Measurements from ENCODE around the gene EFCAB6.

Gene EFCAB6

DNA sequence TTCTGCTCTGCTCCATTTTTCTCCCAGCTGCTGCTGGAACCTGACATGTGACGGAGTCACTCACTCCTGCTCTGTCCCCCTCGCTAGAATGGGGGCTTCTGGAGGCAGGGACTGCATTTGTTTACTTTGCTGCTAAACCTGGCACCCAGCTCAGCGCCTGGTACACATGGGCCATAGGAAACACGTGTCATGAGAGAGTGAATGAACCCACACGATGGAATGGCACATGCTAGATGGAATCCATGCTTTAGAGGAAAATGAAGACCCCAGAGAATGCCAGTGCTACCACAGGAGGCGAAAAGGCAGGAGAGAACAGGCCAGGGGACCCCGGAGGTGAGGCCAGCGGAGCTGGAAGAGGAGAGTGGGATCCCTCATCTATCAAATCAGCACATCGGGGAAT is 239.4 kb downstream of the EFCAB6 start:
- DNase-seq (ENCODE audit: low read depth) = no peak

DNA sequence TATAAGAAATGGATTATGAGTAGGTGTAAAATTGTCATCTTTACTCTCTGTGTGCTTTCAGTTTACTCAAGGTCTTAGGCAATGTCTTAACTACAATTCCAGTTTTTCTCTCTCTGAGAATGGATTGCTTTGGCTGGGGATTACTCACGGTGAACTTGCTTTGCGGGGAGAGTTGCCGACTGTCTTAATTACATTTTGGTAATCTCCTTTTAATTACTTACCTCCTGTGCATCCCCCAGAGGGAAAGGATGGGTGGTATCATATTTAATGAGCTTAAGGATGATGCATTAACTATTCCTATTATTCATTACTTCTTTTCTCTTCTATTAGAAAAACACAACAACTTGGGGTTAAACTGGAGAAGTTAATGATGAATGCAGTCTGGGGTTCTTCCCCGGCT is 240.9 kb downstream of the EFCAB6 start:
- no peak for DNase-seq (ENCODE audit: low read depth)

DNA sequence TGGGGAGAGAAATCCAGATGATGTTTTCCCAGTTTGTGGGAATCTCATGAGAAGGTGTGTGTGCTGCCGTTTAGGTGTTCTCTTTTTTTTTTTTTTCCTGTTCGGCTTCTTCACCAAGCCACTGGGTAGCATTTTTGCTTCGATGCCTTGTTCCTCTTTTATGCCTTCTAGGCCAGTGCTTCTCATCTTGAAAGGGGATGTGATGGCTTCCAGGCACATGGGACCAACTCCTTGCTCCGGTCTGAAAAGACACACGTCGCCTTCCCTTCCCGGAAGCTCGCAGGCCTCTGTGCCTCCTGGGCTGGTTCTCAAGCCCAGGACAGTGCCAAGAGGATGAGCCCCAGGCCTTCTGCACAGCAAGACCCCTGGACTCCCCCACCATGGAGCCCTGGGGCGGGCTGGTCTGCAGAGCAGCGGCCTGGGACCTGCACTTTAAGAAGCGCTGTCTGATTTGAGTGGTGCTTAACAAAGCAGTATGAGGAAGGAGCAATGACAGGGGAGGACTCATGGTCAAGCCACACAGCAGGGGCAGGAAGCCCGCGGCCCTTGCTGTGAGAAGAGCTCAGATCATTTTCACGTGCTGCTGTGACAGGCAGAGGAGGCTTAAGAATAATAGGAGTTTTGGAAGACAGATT is 241.5 kb downstream of the EFCAB6 start:
- DNase-seq (ENCODE audit: low read depth) = no peak

DNA sequence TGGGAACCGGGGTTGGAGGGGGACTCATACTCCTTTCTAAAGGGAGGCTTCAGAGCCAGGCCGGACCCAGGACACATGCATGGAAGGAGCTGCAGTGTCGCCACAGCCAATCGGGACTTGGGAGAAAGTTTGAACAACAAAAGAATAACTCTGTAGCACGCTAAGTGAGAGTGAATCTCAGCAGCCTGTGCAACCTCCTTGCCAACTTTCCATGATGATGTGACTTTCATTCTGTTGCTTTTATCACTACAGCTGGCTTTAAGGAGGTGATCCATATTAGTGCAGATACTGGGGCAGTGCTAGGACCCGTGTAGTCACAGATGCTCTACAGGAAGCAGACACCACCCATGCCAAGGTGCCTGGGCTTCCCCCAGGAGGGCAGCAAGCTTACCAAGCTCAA is 243.0 kb downstream of the EFCAB6 start:
- no peak for DNase-seq (ENCODE audit: low read depth)

DNA sequence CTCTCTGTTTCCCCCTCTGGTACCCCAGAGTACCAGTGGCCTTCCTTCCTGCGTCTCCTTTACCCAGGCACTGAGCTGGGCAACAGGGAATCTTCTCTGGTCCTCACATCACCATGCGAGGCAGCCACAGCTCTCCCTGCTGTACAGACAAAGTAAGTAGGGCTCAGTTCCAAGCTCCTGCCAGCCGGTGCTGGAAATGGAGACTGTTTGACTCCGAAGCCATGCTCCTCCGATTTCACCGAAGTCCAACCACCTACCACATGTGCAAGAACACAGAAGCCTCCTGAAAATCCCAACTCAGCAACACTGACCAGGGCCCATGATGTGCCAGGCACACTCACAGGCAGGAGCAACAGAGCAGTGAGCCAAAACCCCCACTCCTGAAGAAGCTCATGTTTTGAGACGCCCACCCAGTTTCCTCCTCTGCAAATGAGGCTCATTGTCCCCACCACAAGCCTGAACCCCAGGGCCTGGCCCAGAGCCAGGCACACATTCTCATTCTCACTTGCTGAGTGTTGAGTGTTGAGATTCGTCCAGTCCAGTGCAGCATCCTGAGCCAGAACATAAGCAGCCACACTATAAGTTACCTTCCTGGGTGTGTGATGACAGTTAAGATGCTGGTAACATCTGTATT is 244.3 kb downstream of the EFCAB6 start:
- no peak for DNase-seq (ENCODE audit: low read depth)

DNA sequence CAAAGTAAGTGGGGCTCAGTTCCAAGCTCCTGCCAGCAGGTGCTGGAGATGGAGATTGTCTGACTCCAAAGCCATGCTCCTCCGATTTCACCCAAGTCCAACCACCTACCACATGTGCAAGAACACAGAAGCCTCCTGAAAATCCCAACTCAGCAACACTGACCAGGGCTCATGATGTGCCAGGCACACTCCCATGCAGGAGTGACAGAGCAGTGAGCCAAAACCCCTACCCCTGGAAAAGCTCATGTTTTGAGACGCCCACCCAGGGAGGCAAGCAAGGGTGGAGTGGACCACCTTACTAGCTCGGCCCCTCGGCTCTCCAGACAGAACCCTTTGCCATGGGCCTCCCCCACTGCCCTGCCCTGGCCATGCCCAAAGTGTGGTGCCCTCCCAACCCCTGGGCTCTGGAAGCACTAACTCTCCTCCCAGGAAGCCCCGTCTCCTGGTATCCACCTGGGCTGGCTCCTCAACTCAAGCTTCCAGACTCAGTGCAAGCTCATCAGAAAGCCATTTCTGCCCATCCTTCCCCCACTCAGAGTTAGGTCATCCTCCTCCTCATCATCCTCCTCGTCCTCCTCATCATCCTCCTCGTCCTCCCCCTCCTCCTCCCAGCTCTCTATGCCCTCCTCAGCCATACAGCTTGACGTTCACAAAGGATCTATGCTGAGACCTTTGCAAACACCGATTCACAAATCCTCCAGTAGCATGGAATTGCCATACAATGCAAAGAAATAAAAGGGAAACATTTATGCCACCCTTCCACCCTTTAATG is 245.4 kb downstream of the EFCAB6 start:
- no peak for DNase-seq (ENCODE audit: low read depth)

DNA sequence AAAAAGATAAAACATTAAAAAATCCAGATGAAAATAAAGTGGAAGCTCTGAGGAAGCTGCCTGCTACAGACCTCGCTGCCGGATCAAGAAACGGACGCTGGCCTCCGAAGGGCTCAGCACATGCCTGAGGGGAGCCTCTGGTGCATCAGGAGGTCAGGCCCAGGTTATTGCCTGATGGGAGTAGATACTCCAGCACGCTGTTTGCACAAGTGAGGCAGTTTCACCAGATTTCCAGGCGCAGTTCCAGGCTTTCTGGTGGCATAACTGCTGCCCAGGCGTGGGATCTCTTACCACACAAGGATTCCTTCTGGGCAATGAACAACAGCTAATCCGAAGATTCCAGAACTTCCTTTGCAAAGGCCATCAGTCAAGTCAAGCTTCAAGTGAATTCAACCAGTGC is 246.1 kb downstream of the EFCAB6 start:
- no peak for DNase-seq (ENCODE audit: low read depth)

DNA sequence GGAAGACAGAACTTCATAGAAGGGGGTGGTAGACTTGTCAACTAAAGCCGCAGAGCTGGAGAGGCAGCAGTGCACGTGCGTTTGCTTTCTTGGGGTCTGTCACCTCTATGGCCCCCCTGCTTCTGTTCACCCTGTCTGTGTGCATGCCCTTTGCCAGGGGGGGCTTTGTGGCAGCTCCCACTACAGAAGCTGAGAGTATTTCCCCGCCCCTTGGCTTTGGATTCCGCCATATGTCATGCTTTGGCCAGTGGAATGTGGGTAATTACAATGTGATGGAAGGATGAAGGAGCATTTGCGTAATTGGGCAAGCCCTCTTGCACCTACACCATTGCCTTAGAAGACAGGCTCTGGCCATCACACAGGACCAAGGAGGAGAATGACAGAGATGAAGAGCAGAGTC is 247.2 kb downstream of the EFCAB6 start:
- no peak for DNase-seq (ENCODE audit: low read depth)

DNA sequence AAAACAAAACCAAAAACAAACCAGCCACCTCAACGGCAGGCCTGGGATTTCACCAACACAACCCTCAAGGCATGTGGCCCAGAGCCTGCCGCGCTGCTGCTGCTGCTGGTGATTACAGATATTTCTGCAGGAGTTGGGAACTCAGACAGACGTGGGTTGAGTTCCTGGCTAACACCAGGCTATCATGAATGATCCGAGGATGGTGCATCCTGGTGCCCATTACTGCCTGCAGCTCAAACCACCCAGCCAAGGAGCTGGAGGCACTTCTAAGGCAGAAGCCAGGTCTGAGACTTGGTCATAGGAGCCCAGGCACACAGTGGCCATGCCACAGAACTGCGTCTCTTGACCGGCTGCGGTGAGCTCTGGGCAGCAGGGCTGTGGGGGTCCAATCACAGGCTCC is 248.5 kb downstream of the EFCAB6 start:
- DNase-seq (ENCODE audit: low read depth) = no peak

DNA sequence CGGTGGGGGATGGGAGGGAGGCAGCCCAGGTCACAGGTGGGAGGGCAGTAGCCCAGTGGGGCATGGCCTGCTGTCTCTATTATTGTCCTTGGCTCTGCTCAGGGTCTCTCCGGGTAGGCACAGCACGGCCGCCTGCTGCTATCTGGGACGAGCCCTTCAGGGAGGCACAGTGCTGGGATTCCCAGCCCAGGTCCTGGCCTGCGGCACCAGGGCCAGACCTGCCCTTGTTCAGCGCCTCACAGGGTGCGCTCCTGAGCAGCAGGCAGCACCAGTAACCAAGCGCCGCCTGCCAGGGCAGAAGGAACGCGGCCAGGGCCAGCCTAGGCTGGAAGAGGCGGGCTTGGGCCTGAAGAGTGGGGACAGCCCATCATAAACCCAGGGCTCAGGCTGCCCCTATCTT is 249.3 kb downstream of the EFCAB6 start:
- DNase-seq (ENCODE audit: low read depth) = no peak

DNA sequence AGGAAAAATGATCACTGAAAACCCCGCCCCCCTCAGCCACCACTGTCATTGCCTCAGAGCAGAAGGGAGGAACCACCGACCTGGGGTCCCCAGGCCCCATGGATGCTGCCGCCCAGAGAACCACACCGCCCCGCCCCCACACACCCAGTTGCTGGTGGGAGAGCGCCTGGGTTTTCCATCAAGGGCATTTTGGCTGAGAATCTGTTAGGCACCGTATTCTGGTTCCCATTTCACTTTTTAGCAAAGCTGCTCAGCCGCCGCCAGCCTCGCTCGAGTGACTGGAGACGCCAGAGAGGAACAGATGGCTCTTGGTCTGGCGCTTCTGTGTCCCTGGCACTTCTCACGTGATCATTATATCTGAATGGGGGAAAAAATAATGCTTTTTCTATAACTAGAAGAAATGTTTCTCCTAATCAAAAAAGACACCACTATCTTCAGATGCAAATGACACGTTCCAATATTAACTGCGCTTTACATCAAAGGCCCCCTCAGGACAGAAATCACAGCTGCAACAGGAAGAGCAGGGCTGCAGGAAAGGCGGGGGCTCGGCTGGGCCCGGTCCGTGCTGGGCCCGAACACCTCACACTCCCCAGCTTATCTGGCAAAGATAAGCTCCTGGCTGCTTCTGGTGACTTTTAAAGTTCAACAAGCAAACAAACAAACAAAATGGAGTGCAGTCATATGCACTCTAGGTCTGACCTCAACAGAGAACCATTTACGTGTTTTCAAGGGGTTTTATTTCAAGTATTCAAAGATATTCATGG is 250.5 kb downstream of the EFCAB6 start:
- no peak for DNase-seq (ENCODE audit: low read depth)

DNA sequence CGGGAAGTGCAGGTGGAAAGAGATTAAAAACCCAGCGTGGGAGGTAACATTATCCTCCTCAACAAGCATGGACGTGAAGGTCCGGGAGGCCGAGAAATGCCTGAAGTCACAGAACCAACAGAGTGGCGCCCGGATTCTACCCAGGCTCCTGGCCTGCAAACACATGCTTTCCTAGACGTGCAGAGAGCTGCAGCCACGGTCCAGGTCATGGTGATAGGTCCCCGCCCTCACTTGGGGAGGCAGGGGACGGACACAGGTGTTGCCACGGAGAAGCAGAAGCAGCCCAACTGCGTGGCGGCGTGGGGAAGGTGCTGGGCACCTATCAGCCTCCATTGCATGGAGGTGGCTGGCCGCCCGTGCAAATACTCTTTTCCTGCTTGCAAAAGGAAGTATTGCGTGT is 251.5 kb downstream of the EFCAB6 start:
- no peak for DNase-seq (ENCODE audit: low read depth)

DNA sequence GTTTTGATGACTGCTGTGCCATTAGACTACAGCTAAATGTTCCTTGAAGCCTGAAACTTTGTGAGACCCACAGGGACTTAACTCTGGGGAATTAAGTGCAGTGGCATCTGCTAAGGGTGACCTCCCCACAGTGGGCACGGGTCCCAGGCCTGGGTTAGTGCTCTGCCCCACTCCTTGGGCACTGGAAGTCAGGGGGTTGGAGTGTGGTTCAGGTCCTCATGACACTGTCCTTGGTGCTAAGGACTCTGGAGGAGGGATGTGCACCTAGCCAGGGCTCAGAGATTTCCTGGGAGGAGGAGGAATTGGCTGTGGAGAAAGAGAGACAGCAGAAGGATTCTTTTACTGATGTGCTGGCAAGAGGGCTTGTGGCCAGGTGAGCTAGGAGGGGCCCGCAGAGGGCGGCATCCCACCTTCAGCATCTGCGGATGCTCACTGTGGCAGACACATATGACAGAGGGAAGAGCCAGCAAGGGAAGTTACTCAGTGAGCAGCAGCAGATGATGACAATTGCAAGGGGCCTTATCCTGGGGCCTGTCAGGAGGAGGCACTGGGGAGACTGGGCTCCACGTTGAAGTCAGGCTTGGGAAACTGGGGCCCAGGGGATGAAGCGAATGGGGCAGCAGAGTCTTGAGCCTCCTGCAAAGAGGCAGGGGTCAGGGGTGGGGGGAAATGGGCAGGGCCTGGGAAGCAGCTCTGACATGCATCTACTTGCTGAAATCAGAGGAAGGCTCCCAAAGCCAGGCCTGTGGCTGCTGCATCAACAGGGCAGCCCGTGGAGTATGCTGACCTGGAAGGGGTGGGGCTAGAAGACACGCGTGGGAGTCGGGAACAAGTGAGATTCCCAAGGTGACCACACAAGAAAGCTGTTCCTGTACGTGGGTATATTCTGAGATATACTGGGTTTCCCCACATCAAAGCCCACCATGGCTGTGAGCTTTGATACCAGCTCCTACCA is 256.3 kb downstream of the EFCAB6 start:
- no peak for DNase-seq (ENCODE audit: low read depth)

DNA sequence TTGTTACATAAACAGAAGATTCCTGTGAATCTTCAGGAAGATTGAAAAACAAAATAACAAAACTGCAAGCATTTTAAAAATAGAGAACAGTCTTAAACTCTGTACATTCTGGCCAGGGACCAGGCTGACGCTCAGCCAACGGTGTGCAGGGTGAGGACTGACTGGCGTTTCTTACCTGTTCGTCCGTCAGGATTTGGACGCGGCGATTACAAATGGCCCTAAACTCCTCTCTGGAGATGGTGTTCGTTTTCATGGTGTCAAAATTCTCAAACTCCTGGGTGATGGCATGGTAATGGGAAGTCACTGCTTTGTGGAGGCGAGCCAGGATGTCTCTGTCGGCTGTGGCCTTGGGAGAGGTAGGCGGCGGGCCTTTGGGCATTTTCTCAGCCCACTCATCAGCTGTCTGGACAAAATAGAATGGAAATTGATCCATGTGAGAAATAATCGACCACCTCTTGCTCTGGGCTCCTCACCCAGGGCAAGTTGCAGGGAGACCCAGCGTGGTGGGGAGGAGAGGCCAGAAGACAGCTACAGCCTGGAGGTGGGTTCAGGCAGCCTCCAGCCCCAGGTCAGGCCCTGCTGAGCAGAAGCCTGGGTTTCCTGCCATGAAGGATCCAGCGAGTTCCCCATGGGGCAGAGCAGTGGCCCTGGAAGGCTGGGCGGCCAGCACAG is 257.3 kb downstream of the EFCAB6 start:
- DNase-seq (ENCODE audit: low read depth) = no peak

DNA sequence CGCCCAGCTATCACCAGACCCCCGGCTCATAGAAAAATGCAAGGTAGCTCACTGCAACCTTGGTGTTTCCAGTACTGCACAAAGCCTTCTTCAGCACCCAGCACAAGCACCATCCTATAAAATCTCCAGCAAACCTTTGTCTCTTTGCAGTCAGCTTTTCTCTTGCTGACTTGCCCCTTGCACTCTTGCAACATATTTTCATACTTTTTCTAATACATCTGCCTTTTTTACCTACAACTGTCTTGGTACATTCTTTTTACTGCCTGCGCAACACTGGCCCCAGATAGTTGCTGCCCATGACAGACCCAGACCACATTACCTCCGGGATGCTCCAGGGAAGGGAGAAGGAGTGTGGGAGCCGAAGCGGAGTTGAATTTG is 257.9 kb downstream of the EFCAB6 start:
- DNase-seq (ENCODE audit: low read depth) = no peak

DNA sequence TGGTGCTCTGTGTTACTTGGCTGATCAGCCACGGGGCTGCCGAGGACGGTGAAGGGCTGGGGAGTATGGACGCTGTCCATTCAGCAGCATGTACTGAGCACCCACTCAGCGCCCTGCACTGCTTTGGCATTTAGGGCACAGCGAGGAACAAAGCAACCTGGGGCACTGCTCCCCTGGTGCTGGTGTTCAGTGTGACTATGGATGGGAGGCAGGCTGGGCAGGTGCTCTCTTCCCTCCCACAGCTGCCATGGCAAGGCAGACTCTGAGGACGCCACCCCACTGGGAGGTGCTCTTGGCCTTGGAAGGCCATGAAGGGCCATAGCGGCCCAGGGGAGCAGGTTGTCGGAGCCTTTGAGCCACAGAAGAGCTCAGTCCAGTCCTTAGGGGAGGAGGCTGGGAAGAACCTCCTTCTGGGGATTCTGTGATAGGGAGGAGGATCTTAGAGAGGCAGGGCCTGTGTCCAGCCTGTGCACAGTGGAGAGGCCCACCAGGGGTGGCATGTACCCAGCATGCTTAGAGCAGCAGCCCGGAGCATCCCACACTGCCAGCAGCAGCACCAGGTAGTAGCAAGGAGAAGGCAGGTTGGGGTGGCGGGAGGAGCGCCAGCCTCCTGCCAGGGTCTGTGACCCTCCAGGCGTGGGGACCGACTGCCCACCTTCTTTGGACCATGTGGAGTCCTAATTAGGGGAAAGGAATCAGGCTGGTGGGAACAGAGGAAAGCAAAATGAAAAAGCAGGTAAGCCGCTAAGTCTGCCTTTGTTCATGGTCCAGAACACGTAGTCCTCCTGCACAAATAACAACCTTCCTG is 258.4 kb downstream of the EFCAB6 start:
- no peak for DNase-seq (ENCODE audit: low read depth)

DNA sequence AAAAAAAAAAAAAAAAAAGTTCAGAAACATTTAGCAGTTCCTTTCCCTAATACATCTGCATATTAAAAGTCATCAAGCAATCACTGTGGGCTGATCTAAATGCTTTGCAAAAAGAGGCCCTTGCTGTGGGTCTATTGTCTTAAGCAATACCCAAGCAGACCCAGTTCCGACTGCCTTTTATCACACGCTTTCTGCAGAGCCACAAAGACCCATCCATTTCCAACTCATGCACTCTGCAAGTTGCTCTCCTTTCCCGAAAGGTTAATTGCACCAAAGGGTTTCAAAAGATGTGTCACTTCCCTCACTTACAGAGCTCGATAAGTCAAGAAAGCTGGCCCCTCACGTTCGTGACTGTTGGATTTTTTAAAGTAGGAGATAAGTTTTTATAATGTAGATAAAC is 261.4 kb downstream of the EFCAB6 start:
- no peak for DNase-seq (ENCODE audit: low read depth)

DNA sequence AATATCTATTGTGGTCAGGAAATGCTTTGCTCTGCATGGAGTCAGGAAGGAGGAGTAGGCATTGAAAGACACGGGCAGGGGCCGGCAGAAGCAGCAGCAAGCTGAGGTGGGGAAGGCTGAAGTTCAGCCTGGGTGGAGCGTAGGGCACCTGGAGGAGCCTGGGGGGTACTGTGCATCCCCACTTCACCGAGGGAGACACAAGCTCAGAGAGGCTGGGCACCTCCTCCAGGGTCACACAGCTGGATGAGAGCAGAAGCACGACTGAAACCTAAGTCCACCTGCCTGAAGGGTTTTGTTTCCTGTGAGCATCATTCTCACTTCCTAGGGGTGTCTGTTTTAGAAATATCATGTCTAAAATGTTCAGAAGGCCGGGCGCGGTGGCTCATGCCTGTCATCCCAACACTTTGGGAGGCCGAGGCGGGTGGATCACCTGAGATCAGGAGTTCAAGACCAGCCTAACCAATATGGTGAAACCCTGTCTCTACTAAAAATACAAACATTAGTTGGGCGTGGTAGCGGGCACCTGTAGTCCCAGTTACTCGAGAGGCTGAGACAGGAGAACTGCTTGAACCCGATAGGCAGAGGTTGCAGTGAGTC is 262.0 kb downstream of the EFCAB6 start:
- no peak for DNase-seq (ENCODE audit: low read depth)

DNA sequence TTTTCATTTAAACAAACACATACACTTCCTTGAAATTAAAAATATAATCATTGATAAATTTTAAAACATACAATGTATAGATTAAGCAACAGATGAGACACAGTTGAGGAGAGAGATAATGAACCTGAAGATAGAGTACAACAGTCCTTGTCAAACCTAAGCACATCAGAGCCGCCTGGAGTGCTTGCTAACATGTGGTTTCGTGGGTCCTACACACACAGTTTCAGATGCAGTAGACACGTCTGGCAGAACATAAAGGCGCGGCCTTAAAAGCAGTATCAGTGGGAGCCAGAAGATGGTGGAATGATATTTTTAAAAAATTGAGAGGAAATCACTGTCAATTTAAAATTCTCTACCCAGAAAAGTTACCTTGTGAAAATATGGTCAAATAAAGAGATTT is 265.9 kb downstream of the EFCAB6 start:
- DNase-seq (ENCODE audit: low read depth) = no peak

DNA sequence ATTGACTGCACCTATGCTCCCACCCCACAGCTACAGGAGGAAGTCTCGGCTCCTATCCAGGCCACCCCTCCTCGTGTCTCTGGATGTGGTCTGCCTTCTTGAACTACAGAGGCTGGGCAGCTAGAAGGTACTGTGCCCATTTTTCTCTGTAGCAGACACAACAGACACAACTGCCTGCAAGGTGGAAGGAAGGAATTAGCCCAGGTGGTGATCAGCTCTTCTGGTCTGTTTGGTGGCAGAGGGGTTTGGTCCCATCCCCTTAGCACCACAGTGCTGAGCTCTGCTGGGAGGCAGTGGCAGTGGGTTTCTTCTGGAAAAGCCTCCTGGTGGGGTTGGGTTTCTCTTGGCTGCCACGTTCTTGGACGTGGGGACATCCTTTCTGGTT is 267.8 kb downstream of the EFCAB6 start:
- DNase-seq (ENCODE audit: low read depth) = no peak
